PC-3 (cell line): Measurements from ENCODE around the gene ZC3H12C. TPM values are rescaled to one million over a fixed set of nuclear protein-coding genes. Genes with fewer than 3 reads are reported as not detected.

Experiments
- ATAC-seq: fragments of 200-7000 bp; cut with Tn5 transposase; 2 replicates; pipeline ENCODE4 v1.9.1; 2020; ENCODE audit warnings: mild to moderate bottlenecking, moderate library complexity
- BruUV-seq: library from RNA; stranded (reverse); fragments of 400-500 nt; replicated peaks from 2 replicates; lab custom pipeline; 2021; lab: Mats Ljungman, UMichigan
- CTCF ChIA-PET: fragments of 300-600 bp; sonication (Branson Sonifier 250); formaldehyde crosslinking; loops from one replicate; lab custom pipeline; 2022; ENCODE audit warnings: antibody characterized with exemption; lab: Charles Lee
- POLR2A ChIA-PET: fragments of 300-600 bp; sonication (Branson Sonifier 250); formaldehyde crosslinking; loops from one replicate; lab custom pipeline; 2022; ENCODE audit warnings: antibody characterized with exemption; ENCODE audit not compliant: unreplicated experiment; lab: Charles Lee
- DNase-seq: peaks from one replicate; pipeline ENCODE4 v3.0.0-alpha.2; 2015
- H2AFZ ChIP-seq: fragments of 300-600 bp; sonication (generic); 2 replicates; pipeline ENCODE4 v1.6.0; 2016; ENCODE audit warnings: antibody characterized with exemption, low read length
- H3F3A ChIP-seq: fragments of 300-600 bp; sonication (generic); one replicate; pipeline ENCODE4 v1.6.0; 2017; ENCODE audit warnings: antibody characterized with exemption, low read length, control low read depth, mild to moderate bottlenecking; ENCODE audit not compliant: unreplicated experiment
- H3K27ac ChIP-seq: fragments of 300-600 bp; sonication (generic); 2 replicates; pipeline ENCODE4 v1.5.1; 2016; ENCODE audit warnings: mild to moderate bottlenecking, low read length
- H3K27me3 ChIP-seq: fragments of 300-600 bp; sonication (generic); 2 replicates; pipeline ENCODE4 v1.6.1; 2016; ENCODE audit warnings: low read length, mixed read lengths
- H3K36me3 ChIP-seq: fragments of 300-600 bp; sonication (generic); 2 replicates; pipeline ENCODE4 v1.6.1; 2016; ENCODE audit warnings: low read depth, mixed run types, low read length, mixed read lengths
- H3K4me1 ChIP-seq: fragments of 300-600 bp; sonication (generic); 2 replicates; pipeline ENCODE4 v1.5.1; 2016; ENCODE audit warnings: low read length; ENCODE audit not compliant: insufficient read depth
- H3K4me2 ChIP-seq: fragments of 300-600 bp; sonication (generic); 2 replicates; pipeline ENCODE4 v1.6.0; 2016; ENCODE audit warnings: low read length
- H3K4me3 ChIP-seq: fragments of 300-600 bp; sonication (generic); 2 replicates; pipeline ENCODE4 v1.5.1; 2016; ENCODE audit warnings: mild to moderate bottlenecking, low read length, mixed read lengths
- H3K79me2 ChIP-seq: fragments of 300-600 bp; sonication (generic); 2 replicates; pipeline ENCODE4 v1.6.1; 2017; ENCODE audit warnings: low read length, mixed read lengths
- H3K9ac ChIP-seq: fragments of 300-600 bp; sonication (generic); 2 replicates; pipeline ENCODE4 v1.6.0; 2016; ENCODE audit warnings: mild to moderate bottlenecking, low read length
- H3K9me2 ChIP-seq: fragments of 300-600 bp; sonication (generic); replicated peaks from 2 replicates; pipeline ENCODE4 v1.6.1; 2016; ENCODE audit warnings: mixed run types, low read length, mixed read lengths
- H3K9me3 ChIP-seq: fragments of 300-600 bp; sonication (generic); 2 replicates; pipeline ENCODE4 v1.6.1; 2016; ENCODE audit warnings: low read length, mixed read lengths
- H4K20me1 ChIP-seq: fragments of 300-600 bp; sonication (generic); 2 replicates; pipeline ENCODE4 v1.6.1; 2016; ENCODE audit warnings: low read length, mixed read lengths
- EZH2 ChIP-seq: fragments of 300-600 bp; sonication (generic); IDR thresholded peaks from one replicate; pipeline ENCODE4 v1.6.1; 2017; ENCODE audit warnings: antibody characterized with exemption, mild to moderate bottlenecking, low read length; ENCODE audit not compliant: unreplicated experiment
- EZH2phosphoT487 ChIP-seq: fragments of 300-600 bp; sonication (generic); IDR thresholded peaks from 2 replicates; pipeline ENCODE4 v1.6.1; 2018; ENCODE audit warnings: mild to moderate bottlenecking, antibody characterized with exemption, low read length, borderline replicate concordance
- intact Hi-C: fragments of 100-400 bp; cut with micrococcal nuclease; formaldehyde crosslinking; loops from 2 replicates; pipeline ENCODE4 v1.9.0; 2023
- total RNA-seq: library from RNA; depleted of rRNA; stranded (reverse); fragments of >200 nt; gene quantifications from 2 replicates; pipeline ENCODE4 v1.2.3, GENCODE V29; 2014
- TF ChIP-seq, protein P1 (sequence below): fragments of 300-600 bp; sonication (generic); conservative IDR thresholded peaks from 2 replicates; pipeline ENCODE4 v1.5.1; 2017; ENCODE audit warnings: antibody characterized with exemption, low read depth, mild to moderate bottlenecking, low read length

Gene ZC3H12C
- total RNA-seq, 1 experiment from 2014 or later = 30.7 TPM

DNA sequence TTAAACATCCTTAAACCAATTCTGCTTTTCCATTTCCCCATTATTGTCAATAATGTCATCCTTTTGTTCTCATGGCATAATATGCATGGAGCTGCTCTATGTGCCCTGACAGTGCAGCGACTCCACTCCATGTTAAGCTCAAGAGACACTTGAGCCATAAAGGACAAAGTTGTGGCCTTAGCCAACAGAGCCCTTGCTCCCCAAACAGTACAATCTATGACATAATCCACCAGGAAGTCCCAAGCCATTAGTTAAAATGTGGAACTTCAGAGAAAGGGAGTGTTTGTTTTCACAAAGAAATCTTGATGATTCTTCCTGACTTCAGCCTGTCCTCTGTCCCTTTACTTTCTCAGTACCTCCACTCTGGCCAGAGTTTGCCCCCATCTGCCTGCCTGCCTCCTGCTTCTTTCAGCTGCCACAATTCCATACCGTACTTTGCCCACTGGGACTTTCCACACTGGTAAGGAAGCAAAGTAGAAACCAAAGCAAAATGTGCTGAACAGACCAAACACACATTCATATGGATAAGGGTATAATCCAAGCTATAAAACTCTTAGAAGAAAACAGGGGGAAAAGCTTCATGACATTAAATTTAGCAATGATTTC, 46.3 kb upstream of the ZC3H12C start:
- H3K4me3 ChIP-seq = no peak overlapping the region
- no peaks in the 10 kb centered on the region for H3K27me3 ChIP-seq
- H3K4me2 ChIP-seq = no peak overlapping the region
- TF ChIP-seq EZH2 (no peak), EZH2phosphoT487 (no peak)
- TF ChIP-seq, protein P1, sequence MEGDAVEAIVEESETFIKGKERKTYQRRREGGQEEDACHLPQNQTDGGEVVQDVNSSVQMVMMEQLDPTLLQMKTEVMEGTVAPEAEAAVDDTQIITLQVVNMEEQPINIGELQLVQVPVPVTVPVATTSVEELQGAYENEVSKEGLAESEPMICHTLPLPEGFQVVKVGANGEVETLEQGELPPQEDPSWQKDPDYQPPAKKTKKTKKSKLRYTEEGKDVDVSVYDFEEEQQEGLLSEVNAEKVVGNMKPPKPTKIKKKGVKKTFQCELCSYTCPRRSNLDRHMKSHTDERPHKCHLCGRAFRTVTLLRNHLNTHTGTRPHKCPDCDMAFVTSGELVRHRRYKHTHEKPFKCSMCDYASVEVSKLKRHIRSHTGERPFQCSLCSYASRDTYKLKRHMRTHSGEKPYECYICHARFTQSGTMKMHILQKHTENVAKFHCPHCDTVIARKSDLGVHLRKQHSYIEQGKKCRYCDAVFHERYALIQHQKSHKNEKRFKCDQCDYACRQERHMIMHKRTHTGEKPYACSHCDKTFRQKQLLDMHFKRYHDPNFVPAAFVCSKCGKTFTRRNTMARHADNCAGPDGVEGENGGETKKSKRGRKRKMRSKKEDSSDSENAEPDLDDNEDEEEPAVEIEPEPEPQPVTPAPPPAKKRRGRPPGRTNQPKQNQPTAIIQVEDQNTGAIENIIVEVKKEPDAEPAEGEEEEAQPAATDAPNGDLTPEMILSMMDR = no peak
- no peak overlapping the region for H3K9ac ChIP-seq
- H2AFZ ChIP-seq = no peak overlapping the region
- POLR2A ChIA-PET = no interaction called here
- no peaks in the 10 kb centered on the region for H3K79me2 ChIP-seq
- BruUV-seq = no TSS peak
- H3K9me3 ChIP-seq = no peaks in the 10 kb centered on the region
- ATAC-seq (no peak), DNase-seq (no peak)
- no peak overlapping the region for H3K27ac ChIP-seq
- intact Hi-C loops = no loop called here
- no peaks in the 10 kb centered on the region for H3F3A ChIP-seq
- no peaks in the 10 kb centered on the region for H4K20me1 ChIP-seq
- CTCF ChIA-PET = no interaction called here
- H3K36me3 ChIP-seq = no peaks in the 10 kb centered on the region
- H3K9me2 ChIP-seq = no peaks in the 10 kb centered on the region
- no peaks in the 10 kb centered on the region for H3K4me1 ChIP-seq

DNA sequence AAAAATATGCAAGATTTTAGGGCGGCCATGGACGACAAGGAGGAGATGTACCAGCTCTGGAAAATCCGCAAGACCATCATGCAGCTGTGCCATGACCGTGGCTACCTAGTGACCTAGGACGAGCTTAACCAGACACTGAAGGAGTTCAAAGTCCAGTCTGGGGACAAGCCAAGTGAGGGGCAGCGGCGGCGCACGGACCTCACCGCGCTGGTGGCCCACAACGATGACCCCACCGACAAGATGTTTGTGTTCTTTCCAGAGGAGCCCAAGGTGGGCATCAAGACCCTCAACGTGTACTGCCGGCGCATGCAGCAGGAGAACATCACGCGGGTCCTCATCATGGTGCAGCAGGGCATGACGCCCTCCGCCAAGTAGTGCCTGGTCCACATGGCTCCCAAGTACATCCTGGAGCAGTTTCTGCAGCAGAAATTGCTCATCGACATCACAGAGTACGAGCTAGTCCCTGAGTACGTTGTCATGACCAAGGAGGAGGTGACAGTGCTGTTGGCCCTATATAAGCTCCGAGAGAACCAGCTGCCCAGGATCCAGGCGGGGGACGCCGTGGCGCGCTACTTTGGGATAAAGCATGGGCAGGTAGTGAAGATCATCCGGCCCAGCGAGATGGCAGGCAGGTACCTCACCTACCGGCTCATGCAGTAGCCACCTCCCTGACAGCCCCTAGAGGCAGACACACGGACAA, 43.5 kb upstream of the ZC3H12C start:
- TF ChIP-seq, protein P1 = no peak
- TF ChIP-seq EZH2 (no peak), EZH2phosphoT487 (no peak)
- Histone ChIP-seq H3F3A (no peaks in the 10 kb centered on the region), H3K36me3 (no peaks in the 10 kb centered on the region), H3K9me3 (peaks cover 9% of the 10 kb centered on the region; the same call in 1 of the 2 replicates), H3K9me2 (no peaks in the 10 kb centered on the region), H3K27ac (no peak overlapping the region), H3K27me3 (no peaks in the 10 kb centered on the region), H3K9ac (no peak overlapping the region), H4K20me1 (no peaks in the 10 kb centered on the region), H3K4me1 (no peaks in the 10 kb centered on the region), H2AFZ (no peak overlapping the region), H3K4me2 (no peak overlapping the region), H3K79me2 (no peaks in the 10 kb centered on the region), H3K4me3 (no peak overlapping the region)
- CTCF ChIA-PET = no interaction called here
- POLR2A ChIA-PET = no interaction called here
- ATAC-seq (no peak), DNase-seq (no peak)
- BruUV-seq = no TSS peak
- intact Hi-C loops = no loop called here

DNA sequence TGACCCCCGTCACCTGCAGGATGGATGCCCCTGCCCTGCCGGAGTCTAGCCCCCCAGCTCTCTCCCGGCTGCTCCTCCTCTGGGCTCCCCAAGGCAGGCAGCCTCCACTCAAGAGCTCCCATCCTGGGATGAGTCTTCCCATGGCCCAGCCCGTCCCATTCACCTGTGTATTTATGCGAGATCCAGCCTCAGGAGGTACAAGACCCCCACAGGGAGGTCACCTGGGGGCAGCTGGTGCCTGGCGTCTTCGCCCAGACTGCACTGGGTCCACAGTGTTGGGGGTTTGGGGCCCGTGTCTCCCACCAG, 43.0 kb upstream of the ZC3H12C start:
- no TSS peak for BruUV-seq
- no peak for ATAC-seq
- no peaks in the 10 kb centered on the region for H4K20me1 ChIP-seq
- intact Hi-C loops = no loop called here
- no peak overlapping the region for H2AFZ ChIP-seq
- no peak overlapping the region for H3K4me3 ChIP-seq
- TF ChIP-seq EZH2phosphoT487 (no peak), EZH2 (no peak)
- TF ChIP-seq, protein P1 = no peak
- no peak overlapping the region for H3K4me2 ChIP-seq
- ChIA-PET POLR2A (no interaction called here), CTCF (no interaction called here)
- no peaks in the 10 kb centered on the region for H3K27me3 ChIP-seq
- H3F3A ChIP-seq = no peaks in the 10 kb centered on the region
- no peaks in the 10 kb centered on the region for H3K36me3 ChIP-seq
- H3K9me3 ChIP-seq = peaks cover 9% of the 10 kb centered on the region; the same call in 1 of the 2 replicates
- no peak overlapping the region for H3K9ac ChIP-seq
- H3K9me2 ChIP-seq = no peaks in the 10 kb centered on the region
- H3K4me1 ChIP-seq = no peaks in the 10 kb centered on the region
- H3K79me2 ChIP-seq = no peaks in the 10 kb centered on the region
- no peak overlapping the region for H3K27ac ChIP-seq
- DNase-seq = no peak
